Frontal cortex (tissue), 4 donors: Measurements from ENCODE around the gene COPA. TPM values are rescaled to one million over a fixed set of nuclear protein-coding genes. Genes with fewer than 3 reads are reported as not detected.

ENCODE experiments used
- DNase-seq, 2 donors: peaks; one replicate each; pipeline ENCODE4 v3.0.0; 2012; ENCODE audit warnings: low spot score in 2 of 2
- FAIRE-seq: peaks from 2 replicates; lab custom pipeline; 2012; peaks lifted over from hg19 to GRCh38; lab: Jason Lieb, UNC
- total RNA-seq: library from RNA; depleted of rRNA; stranded (reverse); fragments of >200 nt; gene quantifications from one replicate; pipeline ENCODE4 v1.2.3, GENCODE V29; 2014
- donor health status: control.
- donor health status: control.
- donor health status: control.

COPA gene
- total RNA-seq, 1 donor from 2014 or later: 161 TPM

DNA sequence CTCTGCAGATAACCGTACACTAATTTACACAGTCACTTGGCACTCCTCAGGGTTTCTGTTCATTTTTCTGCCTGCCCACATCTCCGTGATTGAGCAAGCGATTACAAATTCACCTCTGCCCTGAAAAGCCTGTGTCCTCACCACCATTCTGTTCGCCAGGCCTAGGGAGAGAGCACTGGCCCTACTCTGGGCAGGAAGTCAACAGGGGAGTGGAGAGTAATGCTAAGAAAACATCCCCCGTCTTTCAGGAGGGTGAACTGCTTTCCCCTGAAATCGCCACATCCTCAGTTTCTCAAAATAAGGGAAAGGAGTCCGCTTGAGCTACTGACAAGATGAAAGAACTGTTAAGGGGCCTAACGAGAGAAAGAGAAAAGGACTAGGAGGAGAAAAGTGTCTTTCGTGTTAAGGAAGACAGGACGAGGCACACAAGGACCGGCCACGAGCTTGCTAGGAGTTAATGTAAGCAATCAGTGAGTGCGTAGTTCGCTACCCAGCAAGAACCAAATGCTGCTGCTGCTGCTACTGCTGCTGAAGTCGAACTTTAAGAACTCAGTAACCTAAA lies 58.7 kb downstream of the COPA start:
- FAIRE-seq (no peak), DNase-seq (peak in 1 of 2 donors; percentile 23)

DNA sequence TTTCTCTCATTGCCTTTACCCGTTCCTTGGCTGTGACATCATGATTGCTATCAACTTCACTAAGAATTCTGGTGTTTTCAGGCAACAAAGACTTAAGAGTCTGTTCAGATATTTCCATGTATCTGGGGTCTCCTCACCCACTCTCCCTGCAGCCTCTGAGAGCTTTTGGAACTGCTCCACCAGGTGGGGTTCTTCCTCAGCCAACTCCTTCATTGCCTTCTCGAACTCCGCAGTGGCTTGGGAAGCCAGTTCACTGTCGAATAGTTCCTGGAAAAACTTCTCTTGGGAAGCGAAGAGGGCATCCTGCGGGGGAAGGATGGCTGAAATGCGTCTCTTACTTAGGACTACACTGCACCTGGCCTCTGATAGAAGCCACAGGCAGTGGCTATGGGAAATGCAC lies 60.2 kb downstream of the COPA start:
- no peak for DNase-seq
- FAIRE-seq: no peak

DNA sequence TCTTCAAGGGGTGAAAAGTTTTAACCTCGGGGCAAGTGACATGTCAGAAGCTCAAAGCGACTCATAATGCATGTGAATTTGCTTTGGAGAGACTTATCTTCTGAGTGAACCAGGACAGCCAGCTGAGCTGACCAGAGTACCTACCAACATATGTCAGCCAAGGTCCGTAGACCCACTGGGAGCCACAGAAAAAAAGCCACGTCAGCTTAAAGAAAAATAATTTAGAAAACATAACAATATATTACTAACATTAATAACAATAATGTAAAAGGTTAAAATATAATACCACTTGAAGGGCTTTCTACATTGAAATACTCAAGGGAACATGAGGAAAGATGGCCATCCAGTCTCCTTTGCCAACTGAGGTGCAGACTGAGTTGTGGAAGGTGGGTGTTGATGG lies 65.1 kb downstream of the COPA start:
- DNase-seq: no peak
- no peak for FAIRE-seq

DNA sequence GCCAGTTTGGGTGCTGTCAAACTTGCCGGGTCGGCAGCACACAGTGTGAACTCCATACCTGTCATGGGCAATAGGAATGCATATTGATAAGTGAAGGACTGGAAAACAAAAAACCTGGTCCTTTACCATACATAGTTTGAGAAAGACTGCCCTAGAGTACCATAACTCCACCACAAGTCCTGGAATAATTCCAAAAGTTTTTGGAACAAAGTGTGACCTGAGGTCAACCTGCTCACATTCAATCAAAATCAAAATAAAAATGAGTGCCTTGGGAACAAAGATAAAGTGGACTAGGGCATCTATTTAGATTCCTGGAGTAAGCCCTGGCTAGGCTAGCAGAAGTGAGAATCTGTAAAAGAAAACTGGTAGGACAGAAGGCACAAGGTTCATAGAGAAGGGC lies 65.7 kb downstream of the COPA start:
- DNase-seq: no peak
- no peak for FAIRE-seq

DNA sequence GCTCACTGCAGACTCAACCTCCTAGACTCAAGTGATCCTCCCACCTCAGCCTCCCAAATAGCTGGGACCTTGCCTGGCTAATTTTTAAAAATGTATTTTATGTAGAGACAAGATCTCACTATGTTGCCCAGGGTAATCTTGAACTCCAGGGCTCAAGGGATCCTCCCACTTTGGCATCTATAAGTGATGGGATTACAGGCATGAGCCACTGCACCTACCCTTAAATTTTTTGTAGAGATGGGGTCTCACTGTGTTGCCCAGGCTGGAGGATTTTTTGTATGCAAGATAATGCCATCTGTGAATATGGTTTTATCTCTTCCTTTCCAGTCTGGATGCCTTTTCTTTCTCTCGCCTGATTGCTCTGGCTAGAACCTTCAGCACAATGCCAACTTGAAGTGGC lies 72.0 kb downstream of the COPA start:
- no peak for FAIRE-seq
- no peak for DNase-seq

DNA sequence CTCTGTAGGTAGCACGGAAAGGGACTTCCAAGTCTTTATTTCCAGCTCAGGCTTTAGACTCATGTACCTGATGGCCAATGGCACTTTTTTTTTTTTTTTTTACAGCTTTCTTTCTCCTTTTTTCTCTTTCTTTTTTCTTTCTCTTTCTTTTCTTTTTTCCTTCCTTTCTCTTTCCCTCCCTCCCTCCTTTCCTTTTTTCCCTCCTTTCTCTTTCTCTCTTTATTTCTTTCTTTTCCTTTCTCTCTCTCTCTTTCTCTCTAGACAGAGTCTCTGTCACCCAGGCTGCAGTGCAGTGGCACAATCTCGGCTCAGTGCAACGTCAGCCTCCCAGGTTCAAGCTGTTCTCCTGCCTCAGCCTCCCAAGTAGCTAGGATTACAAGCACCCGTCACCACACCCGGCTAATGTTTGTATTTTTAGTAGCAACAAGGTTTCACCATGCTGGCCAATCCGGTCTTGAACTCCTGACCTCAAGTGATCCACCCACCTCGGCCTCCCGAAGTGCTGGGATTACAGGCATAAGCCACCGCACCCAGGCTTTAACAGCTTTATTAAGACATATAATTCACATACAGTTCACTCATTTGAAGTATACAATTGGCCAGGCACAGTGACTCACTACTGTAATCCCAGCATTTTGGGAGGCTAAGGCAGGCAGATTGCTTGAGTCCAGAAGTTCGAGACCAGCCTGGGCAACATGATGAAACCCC lies 75.6 kb downstream of the COPA start:
- FAIRE-seq: no peak
- DNase-seq: no peak

DNA sequence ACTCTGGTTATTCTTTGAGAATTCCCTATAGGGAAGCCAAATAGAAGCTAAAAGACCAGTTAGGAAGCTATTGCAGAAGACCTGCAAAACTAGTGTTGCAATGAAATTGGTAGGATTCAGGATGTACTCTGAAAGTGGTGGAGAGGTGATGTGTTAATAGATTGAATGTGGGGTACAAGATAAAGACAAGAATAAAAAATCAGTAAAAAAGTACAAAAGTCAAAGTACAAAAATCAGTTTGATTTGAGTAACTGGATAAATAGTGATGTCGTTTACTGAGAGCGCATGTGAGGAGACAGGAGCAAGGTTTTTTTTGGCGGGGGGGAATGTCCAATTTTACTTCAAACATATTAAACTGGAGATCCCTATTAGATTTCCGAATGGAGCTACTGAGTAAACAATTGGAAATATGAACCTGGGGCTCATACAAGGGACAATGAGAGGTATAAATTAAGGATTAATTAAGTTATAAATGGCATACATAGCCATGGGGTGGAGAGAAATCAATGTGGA lies 78.2 kb downstream of the COPA start:
- no peak for DNase-seq
- FAIRE-seq: no peak

DNA sequence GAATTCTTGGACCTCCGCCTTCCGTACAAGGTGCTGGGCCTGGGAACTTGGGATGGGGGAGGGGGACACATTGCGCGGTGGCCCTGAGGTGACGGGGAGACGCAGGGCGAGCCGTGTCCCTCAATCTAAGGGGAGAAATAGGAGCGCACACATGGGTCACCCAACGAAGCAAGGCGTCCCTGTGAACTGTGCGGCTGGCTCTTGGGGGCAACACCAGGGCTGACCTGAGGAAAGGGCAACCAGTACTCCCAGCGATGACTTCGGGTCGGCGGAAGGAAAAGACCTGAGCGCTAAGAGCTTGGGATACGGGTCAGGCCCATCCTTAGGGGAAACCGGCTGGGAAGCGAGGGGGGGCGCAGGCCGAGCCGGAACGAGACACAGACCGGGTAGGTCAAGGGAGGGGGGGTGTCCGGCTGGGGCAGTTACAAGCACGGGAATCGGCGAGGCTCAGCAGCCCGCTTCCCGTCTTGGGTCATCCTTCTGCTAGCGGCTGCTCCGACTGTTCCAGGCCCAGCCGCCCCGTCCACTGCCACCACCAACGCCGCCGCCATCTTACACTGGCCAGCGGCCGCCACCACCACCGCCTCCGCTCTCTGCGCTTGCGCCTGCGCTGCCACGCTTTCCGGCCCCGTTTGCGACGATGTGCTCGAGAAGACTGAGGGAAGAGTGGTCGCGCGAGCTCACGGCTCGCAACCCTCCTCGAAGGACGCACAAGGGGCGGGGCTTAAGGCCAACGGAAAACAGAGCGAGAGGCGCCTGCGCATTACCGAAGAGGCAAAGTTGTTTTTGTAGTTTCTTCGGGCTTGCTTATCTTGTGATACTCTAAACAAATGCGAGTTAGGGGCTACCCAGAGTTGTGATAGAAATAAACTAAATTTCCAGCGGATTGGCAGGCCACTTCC lies 80.9 kb downstream of the COPA start, which contains the start of gene DCAF8:
TSS of gene DCAF8 (minus strand) at position 657 of the 902 bp plus-strand sequence. CDS start 18,541 bp downstream, outside the sequence.
- FAIRE-seq: no peak
- DNase-seq: peak; percentile 82 to 87

DNA sequence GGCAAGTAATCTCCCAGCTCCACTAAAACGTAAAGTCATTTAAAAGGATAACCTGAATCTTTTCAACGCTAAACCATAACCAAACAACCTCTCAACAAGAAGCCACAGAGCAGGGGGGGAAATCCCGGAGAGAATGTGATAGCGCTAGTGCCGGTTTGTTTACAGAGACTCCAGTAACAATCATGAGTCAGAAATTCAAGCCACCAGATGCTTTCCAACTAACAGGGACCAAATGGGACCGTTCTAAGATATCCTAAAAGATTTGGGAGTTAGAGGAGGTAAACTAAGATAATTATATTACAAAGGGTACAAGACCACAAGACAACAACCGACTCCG lies 81.5 kb downstream of the COPA start:
- DNase-seq (no peak), FAIRE-seq (no peak)

DNA sequence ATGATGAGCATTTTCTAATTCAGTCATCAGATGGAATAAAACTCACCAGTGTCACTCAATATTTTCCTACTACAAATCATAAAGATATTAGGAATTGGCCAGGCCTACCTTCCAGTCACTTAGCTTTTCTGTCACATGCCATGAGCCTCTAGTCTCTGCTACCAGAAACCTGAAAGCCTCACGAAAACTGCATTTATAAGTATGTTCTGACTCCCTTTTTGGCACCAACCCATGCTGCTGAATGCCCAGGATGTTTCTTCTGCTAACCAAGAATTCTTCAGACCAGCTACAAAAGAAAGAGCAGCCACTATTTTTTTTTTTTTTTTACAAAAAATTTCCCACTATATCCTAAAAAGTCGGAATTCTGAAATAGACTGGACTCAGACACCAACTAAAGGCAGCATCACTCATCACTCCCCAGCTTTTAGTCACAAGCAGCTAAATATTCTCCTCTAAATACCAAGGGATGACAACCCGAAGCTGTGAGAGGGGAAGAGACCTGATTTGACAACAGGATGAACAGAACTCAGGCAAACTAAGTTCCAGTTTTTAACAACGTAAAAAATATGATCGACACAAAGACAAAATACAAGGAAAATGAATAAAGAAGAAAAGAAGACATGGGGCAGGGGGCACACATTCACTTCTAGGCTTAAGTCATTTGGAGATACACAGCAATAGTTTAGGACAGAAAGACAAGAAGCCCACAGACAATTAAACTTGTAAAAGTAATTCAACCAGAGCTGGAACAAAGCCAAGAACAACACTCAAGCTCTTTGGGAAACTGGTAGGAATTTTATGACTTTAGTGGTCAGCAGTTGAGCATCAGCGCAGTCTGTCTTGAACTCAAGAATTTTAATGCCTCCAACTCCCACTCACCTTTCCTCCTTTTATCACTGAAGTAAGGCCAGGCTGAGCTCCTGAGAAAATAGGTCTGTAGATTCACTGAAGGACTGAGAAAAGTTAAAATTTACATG lies 82.4 kb downstream of the COPA start:
- peak in 1 of 2 donors; percentile 19 for DNase-seq
- FAIRE-seq: no peak

DNA sequence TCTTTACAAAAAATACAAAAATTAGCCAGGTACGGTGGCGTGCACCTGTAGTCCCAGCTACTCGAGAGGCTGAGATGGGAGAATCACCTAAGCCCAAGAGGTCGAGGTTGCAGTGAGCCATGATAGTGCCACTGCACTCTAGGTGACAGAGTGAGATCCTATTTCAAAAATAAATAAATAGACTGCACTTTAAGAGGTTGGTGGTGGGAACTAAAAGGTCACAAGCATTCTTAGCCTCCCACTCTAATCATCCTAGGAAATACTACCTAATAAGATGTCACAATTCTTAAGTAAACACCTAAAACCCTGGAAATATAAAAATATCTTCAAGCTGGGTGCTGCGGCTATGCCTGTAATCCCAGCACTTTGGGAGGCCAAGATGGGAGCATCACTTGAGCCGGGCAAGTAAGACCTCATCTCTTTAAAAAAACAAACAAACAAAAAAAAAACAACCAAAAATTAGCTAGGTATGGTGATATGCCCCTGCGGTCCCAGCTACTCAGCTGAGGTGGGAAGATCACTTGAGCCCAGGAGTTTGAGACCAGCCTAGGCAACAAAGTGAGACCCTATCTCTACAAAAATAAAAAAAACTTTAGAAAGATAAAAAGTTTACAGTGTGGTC lies 84.8 kb downstream of the COPA start:
- no peak for DNase-seq
- no peak for FAIRE-seq

DNA sequence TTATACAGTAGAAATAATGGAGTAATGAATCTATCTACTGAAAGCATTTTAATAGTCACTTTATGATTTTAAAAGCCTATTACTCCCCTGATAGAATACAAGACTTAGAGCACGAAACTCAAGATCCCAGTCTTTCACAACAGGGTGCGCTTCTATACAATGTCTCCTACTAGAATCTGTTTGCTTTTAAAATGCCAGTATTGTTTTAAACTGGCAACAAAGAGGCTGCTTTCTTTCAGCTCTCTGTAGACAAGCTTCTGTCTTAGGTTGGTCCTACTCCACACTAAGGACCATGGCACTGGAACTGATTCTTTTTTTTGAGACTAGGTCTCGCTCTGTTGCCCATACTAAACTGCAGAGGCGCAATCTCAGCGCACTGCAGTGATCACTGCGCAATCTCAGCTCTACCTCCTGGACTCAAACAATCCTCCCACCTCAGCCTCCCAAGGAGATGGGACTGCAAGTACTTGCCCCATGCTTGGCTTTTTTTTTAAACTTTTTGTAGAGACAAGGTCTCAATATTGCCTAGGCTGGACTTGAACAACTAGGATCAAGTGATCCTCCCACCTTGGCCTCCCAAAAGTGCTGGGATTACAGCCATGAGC lies 85.5 kb downstream of the COPA start:
- peak; percentile 17 for FAIRE-seq
- no peak for DNase-seq

DNA sequence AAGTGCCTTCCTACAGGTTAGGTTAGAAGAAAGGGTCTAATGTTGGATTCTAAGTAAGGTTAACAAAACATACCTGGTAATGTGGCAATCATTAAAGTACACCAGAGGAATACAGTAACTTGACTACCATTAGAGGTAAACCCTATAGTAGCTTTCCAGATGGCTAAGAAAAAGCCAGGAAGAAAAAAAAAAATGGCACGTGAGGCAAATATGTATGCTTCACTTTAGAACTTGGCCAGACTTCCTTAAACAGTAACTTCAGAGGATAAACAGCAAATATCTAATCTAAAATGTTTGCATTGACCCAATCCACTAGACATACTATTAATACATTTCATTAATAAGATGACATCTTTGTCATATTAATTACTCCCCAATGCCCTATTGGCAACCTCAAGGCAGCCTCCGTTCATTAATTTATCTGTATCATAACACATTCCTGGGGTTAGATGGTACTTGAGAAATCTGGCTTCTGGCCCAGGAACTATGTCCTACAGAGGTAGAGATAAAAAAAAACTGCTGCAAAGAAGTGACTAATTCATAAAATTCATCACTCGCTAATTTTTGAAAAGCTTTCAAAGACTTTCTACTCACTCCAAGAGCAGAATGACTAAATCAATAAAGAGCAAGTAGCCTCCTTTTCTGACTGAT lies 86.5 kb downstream of the COPA start:
- DNase-seq (no peak), FAIRE-seq (no peak)

DNA sequence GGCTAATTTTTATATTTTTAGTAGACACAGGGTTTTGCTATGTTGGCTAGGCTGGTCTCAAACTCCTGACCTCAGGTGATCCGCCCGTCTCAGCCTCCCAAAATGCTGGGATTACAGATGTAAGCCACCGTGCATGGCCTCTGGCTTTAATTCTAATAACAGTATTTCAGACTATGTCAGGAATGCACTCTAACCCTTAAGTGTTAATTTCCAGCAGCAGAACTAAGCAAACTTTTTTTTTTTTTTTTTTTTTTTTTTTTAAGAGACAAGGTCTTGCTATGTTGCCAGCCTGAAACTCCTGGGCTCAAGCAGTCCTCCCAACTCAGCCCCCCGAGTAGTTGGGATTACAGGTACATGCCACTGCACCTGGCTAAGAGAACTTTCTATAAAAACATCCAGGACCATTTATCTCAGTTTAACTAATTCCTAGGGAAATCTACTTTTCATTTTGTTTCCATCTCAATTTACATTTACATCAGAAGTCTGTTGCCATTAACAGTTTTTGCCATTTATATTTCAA lies 87.2 kb downstream of the COPA start:
- no peak for FAIRE-seq
- DNase-seq: no peak

DNA sequence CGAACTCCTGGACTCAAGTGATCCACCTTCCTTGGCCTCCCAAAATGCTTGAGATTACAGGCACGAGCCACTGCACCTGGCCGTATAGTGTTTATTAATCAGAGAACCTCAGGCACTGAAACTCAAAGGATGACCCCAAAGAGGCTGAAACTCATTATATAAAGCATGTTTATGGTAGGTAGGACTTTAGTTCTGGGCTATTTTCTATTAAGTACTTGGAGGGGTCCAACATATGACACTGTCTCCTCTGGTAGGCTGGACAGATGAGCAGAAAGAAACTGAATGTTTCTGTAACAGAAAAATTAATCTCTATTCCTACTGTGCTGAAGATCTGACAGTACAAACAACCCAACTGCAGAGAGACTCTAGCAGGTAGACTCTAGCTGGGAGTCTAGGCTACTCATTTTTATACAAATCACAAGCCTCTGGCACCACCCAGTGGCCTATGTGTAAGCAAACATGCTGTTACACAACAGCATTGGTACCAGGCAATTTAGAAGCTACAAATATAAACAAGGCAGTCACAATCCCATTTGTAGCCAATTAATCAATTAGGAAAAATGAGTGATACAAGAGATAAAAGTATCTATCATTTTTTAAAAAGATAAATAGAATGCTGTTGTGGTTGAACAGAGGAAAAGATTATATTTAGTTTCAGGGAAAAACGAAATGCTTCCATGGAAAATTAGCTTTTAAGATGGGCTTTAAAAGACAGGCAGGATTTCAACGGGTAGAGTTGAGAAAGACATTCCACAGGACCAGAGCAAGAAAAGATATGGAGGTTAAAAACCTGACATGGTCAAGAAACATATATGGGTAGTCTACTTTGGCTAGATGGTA lies 91.1 kb downstream of the COPA start:
- FAIRE-seq (peak; percentile 81), DNase-seq (peak; percentile 51 to 64)

DNA sequence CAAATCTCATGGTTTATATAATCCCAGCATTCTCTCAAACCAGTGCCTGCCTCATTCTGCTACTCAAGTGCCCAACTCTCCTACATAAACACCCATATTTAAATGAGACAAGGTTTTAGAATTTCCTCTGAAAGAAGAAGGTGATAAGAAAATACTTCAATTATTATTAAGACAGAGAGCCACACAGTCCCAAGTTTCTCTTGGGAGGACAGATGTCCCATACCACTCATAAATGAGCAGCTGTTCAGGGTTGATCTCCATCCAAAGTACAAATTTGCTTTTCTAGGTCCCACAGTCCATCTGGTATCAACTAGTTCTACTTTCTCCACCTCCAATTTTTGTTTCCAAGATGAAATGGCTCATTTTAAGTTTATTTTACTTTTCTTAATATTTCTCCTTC lies 92.0 kb downstream of the COPA start:
- FAIRE-seq (no peak), DNase-seq (no peak)

DNA sequence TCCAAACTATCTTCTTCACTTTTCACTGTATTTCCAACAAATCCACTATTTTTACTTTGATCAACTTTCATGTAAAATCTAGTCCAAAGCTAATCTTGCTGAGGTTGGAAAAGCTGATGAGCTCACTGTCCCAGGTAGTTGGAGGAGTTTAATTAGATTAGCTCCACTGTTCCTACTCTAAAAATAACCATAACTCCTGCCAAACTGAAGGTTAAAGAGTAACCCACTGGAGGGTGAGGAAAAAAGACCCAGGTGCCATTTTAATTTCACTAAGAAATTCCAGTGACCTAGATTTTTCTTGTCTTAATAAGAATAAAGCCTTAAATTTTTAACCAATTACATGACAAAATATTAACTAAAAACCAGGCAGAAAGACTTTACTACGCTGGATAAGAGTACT lies 96.0 kb downstream of the COPA start:
- FAIRE-seq: no peak
- DNase-seq: no peak
